GM12801 (cell line): ENCODE results near the gene FRRS1.

Source experiments
- TF ChIP-seq, protein P1 (sequence below): IDR thresholded peaks from one replicate; pipeline ENCODE4 v1.5.1; 2011; ENCODE audit warnings: control low read depth; ENCODE audit not compliant: insufficient read length; ENCODE audit errors: extremely low read depth

Gene FRRS1

DNA sequence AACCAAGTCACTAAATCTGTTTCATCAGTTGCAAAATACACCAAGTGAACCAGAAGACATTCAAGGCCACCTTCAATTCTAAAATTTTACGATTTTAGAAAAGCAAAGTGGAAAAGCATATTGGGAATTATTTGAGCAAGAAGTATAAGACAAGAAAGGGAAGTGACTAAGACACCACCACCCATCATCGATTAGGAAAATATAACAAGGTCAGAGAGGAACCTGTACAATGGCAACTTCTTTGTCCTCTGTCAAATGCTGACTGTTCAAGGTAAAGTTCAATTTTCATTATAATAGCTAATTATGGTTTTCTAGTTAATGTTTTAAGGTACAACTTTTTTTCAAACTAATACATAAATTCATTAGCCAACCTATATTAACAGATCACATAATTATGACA is 10.8 kb downstream of the FRRS1 start:
- TF ChIP-seq, protein P1, sequence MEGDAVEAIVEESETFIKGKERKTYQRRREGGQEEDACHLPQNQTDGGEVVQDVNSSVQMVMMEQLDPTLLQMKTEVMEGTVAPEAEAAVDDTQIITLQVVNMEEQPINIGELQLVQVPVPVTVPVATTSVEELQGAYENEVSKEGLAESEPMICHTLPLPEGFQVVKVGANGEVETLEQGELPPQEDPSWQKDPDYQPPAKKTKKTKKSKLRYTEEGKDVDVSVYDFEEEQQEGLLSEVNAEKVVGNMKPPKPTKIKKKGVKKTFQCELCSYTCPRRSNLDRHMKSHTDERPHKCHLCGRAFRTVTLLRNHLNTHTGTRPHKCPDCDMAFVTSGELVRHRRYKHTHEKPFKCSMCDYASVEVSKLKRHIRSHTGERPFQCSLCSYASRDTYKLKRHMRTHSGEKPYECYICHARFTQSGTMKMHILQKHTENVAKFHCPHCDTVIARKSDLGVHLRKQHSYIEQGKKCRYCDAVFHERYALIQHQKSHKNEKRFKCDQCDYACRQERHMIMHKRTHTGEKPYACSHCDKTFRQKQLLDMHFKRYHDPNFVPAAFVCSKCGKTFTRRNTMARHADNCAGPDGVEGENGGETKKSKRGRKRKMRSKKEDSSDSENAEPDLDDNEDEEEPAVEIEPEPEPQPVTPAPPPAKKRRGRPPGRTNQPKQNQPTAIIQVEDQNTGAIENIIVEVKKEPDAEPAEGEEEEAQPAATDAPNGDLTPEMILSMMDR: no peak

DNA sequence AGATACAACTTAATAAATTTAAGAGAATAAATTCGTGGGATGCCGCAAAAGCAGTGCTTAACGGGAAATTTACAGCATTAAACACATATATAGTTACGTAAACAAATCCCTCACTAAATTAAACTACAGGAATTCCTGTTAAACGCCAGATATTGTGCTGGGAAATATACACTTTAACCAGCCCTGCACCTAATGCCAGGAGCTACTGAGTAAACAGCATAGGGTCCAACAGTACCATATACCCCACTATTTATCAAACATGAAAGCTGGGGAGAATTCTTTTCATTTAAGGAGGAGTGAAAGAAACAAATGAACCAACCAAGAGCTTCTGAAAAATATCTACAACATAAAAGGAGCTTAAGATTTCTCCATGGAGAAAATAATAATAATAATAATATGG is 11.7 kb downstream of the FRRS1 start:
- TF ChIP-seq, protein P1: no peak

DNA sequence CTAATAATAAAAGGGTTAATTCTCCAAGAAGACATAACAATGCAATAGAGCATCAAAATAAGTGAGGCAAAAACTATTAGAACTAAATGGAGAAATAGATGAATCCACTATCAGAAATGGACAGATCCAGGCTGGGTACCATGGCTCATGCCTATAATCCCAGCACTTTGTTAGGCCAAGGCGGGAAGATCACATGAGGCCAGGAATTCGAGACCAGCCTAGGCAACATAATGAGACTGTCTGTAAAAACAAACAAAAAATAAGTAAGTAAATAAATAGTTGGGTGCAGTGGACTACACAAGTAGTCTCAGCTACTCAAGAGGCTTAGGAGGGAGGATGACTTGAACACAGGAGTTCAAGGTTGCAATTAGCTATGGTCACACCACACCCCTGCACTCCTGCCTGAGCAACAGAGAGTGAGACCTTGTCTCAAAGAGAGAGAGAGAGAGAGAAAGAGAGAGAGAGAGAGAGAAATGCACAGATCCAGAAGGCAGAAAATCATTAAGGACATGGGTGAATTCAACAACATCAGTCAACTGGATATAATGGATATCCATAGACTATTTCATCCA is 12.3 kb downstream of the FRRS1 start:
- TF ChIP-seq, protein P1: no peak

DNA sequence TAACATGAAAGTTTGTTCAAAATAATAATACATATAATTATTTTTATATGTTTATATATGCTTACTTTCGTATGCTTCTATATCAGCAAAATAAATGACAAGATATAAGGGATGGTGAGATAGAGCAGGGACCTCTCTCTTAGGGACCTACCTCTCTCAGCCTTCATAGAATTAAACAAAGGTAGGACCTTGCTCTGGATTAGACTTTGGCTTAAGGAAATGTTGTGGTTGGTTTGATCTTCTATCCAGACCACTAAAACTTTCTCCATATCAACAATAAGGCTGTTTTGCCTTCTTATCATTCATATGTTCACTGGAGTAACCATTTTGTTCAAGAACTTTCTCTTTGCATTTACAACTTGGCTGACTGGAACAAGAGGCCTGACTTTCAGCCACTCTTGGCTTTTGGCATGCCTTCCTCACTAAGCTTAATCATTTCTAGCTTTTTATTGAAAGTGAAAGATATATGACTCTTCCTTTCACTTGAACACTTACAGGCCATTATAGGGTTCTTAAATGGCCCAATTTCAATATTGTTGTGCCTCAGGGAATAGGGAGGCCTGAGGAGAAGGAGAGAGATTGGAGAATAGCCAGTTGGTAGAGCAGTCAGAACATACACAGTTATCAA is 14.4 kb downstream of the FRRS1 start:
- TF ChIP-seq, protein P1: no peak

DNA sequence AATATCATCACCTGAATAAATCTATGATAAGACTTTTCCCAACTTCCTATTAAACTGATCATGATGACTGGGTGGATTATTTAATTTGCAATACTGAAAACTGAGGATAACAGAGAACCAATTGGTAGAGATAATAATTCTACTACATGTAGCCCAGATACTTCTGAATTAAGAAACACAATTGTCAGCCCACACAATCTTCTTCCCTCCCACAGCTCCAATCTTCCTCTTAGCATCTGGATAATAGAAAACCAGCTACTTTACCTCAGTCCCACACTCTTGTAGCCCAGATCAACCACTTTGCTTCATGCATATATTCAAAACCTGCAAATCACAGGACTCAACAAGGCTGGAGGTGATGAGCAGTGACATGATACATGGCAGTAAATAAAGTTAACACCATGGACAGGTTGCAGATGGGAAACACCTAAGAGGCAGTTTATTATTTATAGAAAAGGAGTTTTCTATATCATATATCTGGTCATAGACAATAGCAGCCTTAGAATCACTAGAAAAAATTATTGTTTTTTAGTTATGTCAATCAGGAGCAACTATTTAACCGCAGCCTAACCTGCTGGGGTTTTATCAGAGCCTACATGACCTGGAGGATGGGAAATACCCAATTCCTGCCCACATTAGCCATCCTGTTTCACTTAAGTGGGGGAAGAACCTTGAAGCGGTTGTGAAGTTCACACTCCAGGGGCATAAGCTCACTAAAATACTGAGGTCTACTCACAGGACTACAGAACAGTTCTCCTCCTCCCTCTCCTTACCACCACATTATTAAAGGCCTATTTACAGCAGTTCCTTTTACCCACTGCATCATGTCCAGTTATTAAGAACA is 16.7 kb downstream of the FRRS1 start:
- TF ChIP-seq, protein P1: no peak

DNA sequence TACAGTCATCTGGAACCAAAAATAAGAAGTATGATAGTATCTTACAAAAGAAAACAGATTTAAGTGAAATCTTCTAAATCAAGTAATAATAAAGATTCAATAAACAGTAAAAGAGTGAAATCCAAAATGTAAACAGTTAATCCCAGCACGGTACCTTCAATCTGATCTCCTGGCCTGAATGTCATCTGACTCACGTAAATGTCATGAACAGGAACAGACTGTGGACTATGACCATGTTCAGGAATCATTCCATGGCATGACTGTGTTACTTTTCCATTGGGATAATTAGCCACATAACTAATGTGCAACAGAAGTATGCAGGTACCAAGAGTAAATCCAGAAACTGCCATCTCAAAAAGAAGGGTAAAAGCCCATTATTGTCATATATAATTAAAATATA is 18.0 kb downstream of the FRRS1 start:
- TF ChIP-seq, protein P1: no peak

DNA sequence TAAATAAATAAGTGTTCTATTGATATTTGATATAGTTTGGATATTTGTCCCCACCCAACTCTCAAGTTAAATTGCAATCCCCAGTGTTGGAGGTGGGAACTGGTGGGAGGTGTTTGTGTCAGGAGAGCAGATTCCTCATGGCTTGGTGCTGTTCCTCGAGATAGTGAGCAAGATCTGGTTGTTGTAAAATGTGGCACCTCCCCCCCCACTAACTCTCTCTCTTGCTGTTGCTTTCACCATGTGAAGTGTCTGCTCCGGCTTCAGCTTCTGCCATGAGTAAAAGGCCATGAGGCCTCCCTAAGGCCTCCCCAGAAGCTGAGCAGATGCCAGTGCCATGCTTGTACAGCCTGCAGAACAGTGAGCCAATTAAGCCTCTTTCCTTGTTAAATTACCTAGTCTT is 20.8 kb downstream of the FRRS1 start:
- TF ChIP-seq, protein P1: no peak
